Body of pancreas (tissue), 4 donors: ENCODE measurements around the gene GAN. TPM values are rescaled to one million over a fixed set of nuclear protein-coding genes. Genes with fewer than 3 reads are reported as not detected.

Experiments used
- ATAC-seq: fragments of 150-250 bp; one replicate; pipeline ENCODE4 v1.9.1; 2016
- DNase-seq, 4 donors: peaks; one replicate each; pipeline ENCODE4 v3.0.0-alpha.2; 2019
- H3K27ac ChIP-seq, 4 donors: fragments of 200-600 bp; sonication (generic); 1 replicate in 3 of 4; 2 replicates in 1 of 4; pipeline versions ENCODE4 v1.5.1 to v1.6.1; 2016 to 2019; ENCODE audit warnings: mild to moderate bottlenecking in 1 of 4, mixed read lengths in 1 of 4, moderate library complexity in 1 of 4
- H3K27me3 ChIP-seq, 2 donors: fragments of 200-600 bp; sonication (generic); one replicate each; pipeline ENCODE4 v1.6.0; 2016; ENCODE audit warnings: mild to moderate bottlenecking in 1 of 2
- H3K36me3 ChIP-seq, 2 donors: fragments of 200-600 bp; sonication (generic); replicated peaks in 1 of 2; 2 replicates each; pipeline ENCODE4 v1.5.1; 2016; ENCODE audit warnings: low read depth in 2 of 2; ENCODE audit not compliant: insufficient read depth in 1 of 2
- H3K4me1 ChIP-seq: fragments of 200-600 bp; sonication (generic); one replicate; pipeline ENCODE4 v1.6.0; 2016
- H3K4me3 ChIP-seq, 2 donors: fragments of 200-600 bp; sonication (generic); 1 replicate in 1 of 2; 2 replicates in 1 of 2; pipeline ENCODE4 v1.5.1; 2016 to 2019
- H3K9me3 ChIP-seq, 3 donors: fragments of 200-600 bp; sonication (generic); 1 replicate in 2 of 3; 2 replicates in 1 of 3; pipeline ENCODE4 v1.5.1; 2016
- POLR2A ChIP-seq, 3 donors: fragments of 450-650 bp; IDR thresholded peaks; one replicate each; pipeline ENCODE4 v1.6.1; 2016; ENCODE audit warnings: antibody characterized with exemption in 3 of 3, mild to moderate bottlenecking in 2 of 3
- WGBS, 2 donors: methylation state at CpG; one replicate each; pipeline ENCODE4 v1.1.5; 2017; 5-methylcytosine and 5-hydroxymethylcytosine counted together
- intact Hi-C: fragments of 100-400 bp; cut with DNase I; formaldehyde crosslinking; loops from one replicate; pipeline ENCODE4 v1.15.1; 2023
- total RNA-seq, 2 donors: library from RNA; depleted of rRNA; stranded (reverse); fragments of >200 nt; gene quantifications; one replicate each; pipeline ENCODE4 v1.1.0, GENCODE V29; 2016
- TF ChIP-seq, protein P1 (sequence below), 7 experiments: fragments of 450-650 bp in 4 of 7; fragments of 200-600 bp in 3 of 7; sonication (generic) in 3 of 7; IDR thresholded peaks; one replicate each; pipeline ENCODE4 v1.5.1; 2016 to 2019; ENCODE audit warnings: antibody characterized with exemption in 7 of 7

Gene GAN
- total RNA-seq, 2 donors from 2014 or later: 3.6 to 4.9 TPM

DNA sequence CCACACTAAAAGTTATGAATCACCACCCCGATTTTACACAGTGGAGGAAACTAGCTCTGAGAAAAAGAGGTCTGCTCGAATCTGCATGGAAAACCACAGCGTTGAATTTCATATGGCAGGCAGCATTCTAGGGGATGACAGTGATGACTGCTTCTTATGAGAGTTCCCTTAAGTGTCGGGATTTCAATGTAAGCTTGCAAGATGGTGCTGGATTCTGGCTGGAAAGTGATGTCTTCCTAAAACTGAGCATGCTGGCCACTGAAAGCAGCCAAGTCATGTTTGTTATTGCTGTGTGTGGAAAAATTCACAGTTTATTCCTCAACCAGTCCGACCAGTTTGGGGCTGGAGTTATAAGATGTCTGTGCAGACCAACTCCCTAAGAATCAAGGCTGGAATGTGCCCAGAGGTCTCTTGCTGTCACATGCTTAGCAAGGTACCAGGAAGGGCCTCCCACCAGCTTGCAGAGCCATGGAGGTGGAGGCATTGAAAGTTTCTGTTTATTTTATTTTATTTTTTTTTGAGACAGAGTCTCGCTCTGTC, 37.2 kb upstream of the GAN start:
- ATAC-seq (no peak), DNase-seq (no peak)
- Histone ChIP-seq H3K27me3 (no peaks in the 10 kb centered on the region), H3K4me3 (no peak overlapping the region), H3K27ac (no peak overlapping the region), H3K36me3 (no peaks in the 10 kb centered on the region), H3K4me1 (no peaks in the 10 kb centered on the region), H3K9me3 (no peaks in the 10 kb centered on the region)
- TF ChIP-seq, protein P1, sequence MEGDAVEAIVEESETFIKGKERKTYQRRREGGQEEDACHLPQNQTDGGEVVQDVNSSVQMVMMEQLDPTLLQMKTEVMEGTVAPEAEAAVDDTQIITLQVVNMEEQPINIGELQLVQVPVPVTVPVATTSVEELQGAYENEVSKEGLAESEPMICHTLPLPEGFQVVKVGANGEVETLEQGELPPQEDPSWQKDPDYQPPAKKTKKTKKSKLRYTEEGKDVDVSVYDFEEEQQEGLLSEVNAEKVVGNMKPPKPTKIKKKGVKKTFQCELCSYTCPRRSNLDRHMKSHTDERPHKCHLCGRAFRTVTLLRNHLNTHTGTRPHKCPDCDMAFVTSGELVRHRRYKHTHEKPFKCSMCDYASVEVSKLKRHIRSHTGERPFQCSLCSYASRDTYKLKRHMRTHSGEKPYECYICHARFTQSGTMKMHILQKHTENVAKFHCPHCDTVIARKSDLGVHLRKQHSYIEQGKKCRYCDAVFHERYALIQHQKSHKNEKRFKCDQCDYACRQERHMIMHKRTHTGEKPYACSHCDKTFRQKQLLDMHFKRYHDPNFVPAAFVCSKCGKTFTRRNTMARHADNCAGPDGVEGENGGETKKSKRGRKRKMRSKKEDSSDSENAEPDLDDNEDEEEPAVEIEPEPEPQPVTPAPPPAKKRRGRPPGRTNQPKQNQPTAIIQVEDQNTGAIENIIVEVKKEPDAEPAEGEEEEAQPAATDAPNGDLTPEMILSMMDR (IDR thresholded peaks at IDR 0.05): no peak
- no peak for TF ChIP-seq POLR2A (IDR thresholded peaks at IDR 0.05)
- intact Hi-C loops: no loop called here
- 62 to 69% methylated on average over 6 of the region's 6 CpGs for WGBS, 2 donors

DNA sequence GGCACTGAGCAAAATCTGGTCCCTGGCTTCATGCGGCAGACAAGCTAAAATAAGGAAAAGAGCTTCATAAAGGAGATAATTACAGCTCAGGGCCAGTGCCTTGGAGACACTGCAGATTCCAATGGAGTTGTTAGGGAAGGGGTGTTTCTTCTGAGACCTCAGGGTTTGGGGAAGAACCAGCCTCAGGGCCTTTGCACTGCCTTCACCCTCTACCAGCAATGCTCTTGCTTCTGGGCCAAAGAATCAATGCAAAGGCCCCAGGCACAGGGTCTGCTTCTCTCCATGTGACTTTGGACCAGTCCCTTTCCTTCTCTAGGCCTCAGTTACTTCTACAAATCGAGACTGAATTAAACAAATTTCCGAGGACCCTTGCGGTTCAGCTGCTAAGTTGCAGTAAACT, 36.2 kb upstream of the GAN start:
- TF ChIP-seq, protein P1 (IDR thresholded peaks at IDR 0.05): no peak
- no peak for TF ChIP-seq POLR2A (IDR thresholded peaks at IDR 0.05)
- H3K36me3 ChIP-seq: no peaks in the 10 kb centered on the region
- intact Hi-C loops: no loop called here
- H3K27me3 ChIP-seq: no peaks in the 10 kb centered on the region
- no peaks in the 10 kb centered on the region for H3K4me1 ChIP-seq
- WGBS, 2 donors: 65 to 87% methylated on average over 4 of the region's 4 CpGs
- ATAC-seq: no peak
- H3K9me3 ChIP-seq: no peaks in the 10 kb centered on the region
- no peak overlapping the region for H3K4me3 ChIP-seq
- no peak for DNase-seq
- H3K27ac ChIP-seq: no peak overlapping the region

DNA sequence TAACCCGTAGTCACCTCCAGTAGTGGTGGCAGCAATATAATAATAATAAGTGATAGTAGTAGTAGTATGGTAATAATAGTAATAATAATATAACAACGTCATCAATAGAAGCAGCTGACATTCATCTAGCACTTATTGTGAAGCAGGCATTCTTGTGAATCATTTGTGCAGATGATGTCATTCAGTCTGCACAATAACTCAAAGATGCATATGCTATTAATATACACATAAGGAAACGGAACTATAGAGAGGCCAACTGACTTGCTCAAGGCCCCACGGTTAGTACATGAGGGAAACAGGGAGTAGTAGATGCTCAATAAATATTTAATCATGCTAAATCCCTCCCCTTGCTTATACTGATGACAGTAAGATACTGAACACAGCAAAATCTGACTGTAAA, 35.4 kb upstream of the GAN start:
- intact Hi-C loops: no loop called here
- H3K27me3 ChIP-seq: no peaks in the 10 kb centered on the region
- DNase-seq: no peak
- H3K36me3 ChIP-seq: no peaks in the 10 kb centered on the region
- H3K4me3 ChIP-seq: no peak overlapping the region
- H3K4me1 ChIP-seq: no peaks in the 10 kb centered on the region
- WGBS, 2 donors: 50 to 54% methylated on average over 4 of the region's 4 CpGs
- TF ChIP-seq, protein P1 (IDR thresholded peaks at IDR 0.05): no peak
- no peak for TF ChIP-seq POLR2A (IDR thresholded peaks at IDR 0.05)
- H3K27ac ChIP-seq: no peak overlapping the region
- H3K9me3 ChIP-seq: no peaks in the 10 kb centered on the region
- ATAC-seq: no peak

DNA sequence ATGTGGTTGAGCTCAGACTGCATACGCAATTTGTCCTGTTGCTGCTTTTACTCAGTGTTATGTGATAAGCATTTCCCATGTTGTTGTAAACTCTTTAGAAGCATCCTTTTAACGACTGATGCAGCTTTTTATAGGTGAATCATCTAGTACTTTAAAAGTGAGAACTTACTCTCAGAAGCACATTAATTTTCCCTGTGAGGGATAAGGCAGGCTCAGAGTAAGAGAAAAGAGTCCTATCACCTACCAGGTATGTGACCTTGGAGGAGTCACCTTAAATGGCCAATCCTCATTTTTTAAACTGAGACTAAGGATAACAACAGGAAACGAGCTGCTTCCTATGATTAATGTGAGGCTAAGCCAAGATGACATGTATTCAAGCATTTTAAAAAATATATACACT, 34.4 kb upstream of the GAN start:
- Histone ChIP-seq H3K9me3 (no peaks in the 10 kb centered on the region), H3K36me3 (no peaks in the 10 kb centered on the region), H3K4me1 (no peaks in the 10 kb centered on the region), H3K4me3 (no peak overlapping the region), H3K27ac (no peak overlapping the region), H3K27me3 (no peaks in the 10 kb centered on the region)
- TF ChIP-seq, protein P1 (IDR thresholded peaks at IDR 0.05): no peak
- no peak for TF ChIP-seq POLR2A (IDR thresholded peaks at IDR 0.05)
- 34 to 36% methylated on average over 3 of the region's 3 CpGs for WGBS, 2 donors
- ATAC-seq (no peak), DNase-seq (no peak)
- intact Hi-C loops: no loop called here

DNA sequence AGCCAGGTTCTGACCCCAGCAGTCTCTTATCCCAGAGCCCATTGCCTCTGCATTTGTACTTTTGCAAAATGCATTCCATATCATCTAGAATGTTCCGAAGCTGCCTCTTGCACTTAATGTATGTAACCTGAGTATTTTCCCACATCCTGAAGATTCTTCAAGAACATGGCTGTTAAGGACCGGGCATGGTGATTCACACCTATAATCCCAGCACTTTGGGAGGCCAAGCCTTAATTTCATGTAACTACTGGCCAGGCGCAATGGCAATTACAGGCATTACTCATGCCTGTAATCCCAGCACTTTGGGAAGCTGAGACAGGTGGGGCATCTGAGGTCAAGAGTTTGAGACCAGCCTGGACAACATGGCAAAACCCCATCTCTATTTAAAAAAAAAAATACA, 31.7 kb upstream of the GAN start:
- no peak for DNase-seq
- Histone ChIP-seq H3K27me3 (no peaks in the 10 kb centered on the region), H3K27ac (no peak overlapping the region), H3K4me1 (no peaks in the 10 kb centered on the region), H3K4me3 (no peak overlapping the region), H3K36me3 (no peaks in the 10 kb centered on the region), H3K9me3 (no peaks in the 10 kb centered on the region)
- WGBS, 2 donors: 82 to 100% methylated on average over 3 of the region's 3 CpGs
- no peak for ATAC-seq
- intact Hi-C loops: no loop called here
- TF ChIP-seq POLR2A (IDR thresholded peaks at IDR 0.05): no peak
- TF ChIP-seq, protein P1 (IDR thresholded peaks at IDR 0.05): no peak
